ENCODE measurements around the gene SYNGR3. TPM values are rescaled to one million over a fixed set of nuclear protein-coding genes. Genes with fewer than 3 reads are reported as not detected.

SYNGR3 gene
- total RNA-seq, 1 experiment from 2014 or later: 11.9 TPM

DNA sequence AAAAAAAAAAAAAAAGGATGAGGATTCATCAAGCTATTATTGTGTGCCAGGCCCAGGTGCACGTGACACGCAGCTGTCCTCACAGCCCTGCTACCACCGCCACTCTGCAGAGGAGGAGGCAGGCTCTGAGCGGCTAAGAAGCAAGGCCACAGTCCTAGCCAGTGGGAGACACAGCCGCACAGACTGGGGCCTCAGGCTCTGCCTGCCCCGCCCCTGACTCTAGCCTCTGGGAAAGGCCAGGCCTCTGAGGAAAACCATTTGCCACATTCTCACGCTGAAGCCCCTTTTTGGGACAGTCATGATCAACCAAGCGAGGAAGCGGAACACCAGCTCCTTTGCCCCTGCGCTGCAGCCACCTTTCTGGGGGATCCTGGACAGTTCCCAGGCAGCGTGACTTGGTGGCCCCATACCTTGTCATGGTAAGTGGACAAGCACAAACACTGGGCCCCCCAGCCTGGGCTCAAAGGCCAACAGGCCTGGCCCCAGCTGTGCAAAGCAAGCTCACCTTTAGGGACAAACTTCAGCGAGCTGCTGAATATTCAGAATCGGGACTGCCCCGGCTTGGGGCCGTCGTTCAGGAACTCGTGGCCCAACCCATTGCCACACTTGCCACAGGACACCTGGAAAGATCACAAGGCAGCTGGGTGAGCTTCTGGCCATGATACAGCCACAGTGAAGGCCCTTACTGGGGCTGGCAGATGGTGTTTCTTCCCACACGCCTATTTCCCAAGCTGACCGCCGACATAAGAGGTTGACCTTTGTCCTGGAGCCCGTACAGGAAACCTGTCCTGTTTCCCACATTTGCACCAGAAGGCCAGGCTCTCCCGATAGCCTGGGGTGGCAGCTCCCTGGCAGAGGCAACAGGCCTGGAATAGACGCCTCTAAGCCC is 49.3 kb upstream of the SYNGR3 start:
- no peaks in the 10 kb centered on the region for H3K9me3 ChIP-seq (ENCODE audit: control insufficient read depth, low read depth, low read length)
- H3K56ac ChIP-seq (ENCODE audit: insufficient read length, low read depth, low read length): no peak overlapping the region
- no peak overlapping the region for H2BK20ac ChIP-seq (ENCODE audit: low read depth, low read length, poor library complexity, severe bottlenecking)
- no peak overlapping the region for H2BK5ac ChIP-seq (ENCODE audit: insufficient read length, low read length)
- H3K36me3 Mint-ChIP-seq (ENCODE audit: insufficient read depth in 1 of 3, low read depth in 3 of 3): peaks cover 10 to 28% (median 17%) of the 10 kb centered on the region in 3 experiments; a peak in 6 of 7 replicates
- H3K23me2 ChIP-seq (ENCODE audit: insufficient read length, low read depth, low read length, poor library complexity, severe bottlenecking): peaks cover 7% of the 10 kb centered on the region
- DNase-seq: no peak
- H3K79me1 ChIP-seq (ENCODE audit: insufficient read depth, low read depth, low read length, poor library complexity, severe bottlenecking): no peaks in the 10 kb centered on the region
- no peak for TF ChIP-seq CTCF (conservative IDR thresholded peaks at IDR 0.05)
- H2AK5ac ChIP-seq (ENCODE audit: insufficient read length, low read length): no peak overlapping the region
- H3K23ac ChIP-seq (ENCODE audit: insufficient read length, low read depth, low read length): no peak overlapping the region
- no peak overlapping the region for H4K5ac ChIP-seq (ENCODE audit: insufficient read length, low read depth, low read length)
- H3K14ac ChIP-seq (ENCODE audit: insufficient read depth, low read length): no peak overlapping the region
- H4K20me1 ChIP-seq (ENCODE audit: control insufficient read depth, insufficient read depth, insufficient read length): no peaks in the 10 kb centered on the region
- no peak overlapping the region for H2BK12ac ChIP-seq (ENCODE audit: insufficient read length, low read depth, low read length)
- no peak overlapping the region for H2AFZ ChIP-seq (ENCODE audit: low read length)
- no peaks in the 10 kb centered on the region for H3K79me2 ChIP-seq (ENCODE audit: insufficient read depth, low read length)
- no peak overlapping the region for H4K8ac ChIP-seq (replicated peaks; ENCODE audit: insufficient read length, low read depth, low read length)
- H2BK120ac ChIP-seq (ENCODE audit: low read depth, low read length, poor library complexity, severe bottlenecking): no peak overlapping the region
- H3K4me1 ChIP-seq (ENCODE audit: insufficient read depth, low read length): peaks cover 4% of the 10 kb centered on the region; the same call in 1 of the 2 replicates
- no peaks in the 10 kb centered on the region for H3K27me3 ChIP-seq (ENCODE audit: insufficient read depth, low read length)
- H3K9me3 Mint-ChIP-seq: no peaks in the 10 kb centered on the region
- no CpG with 5 or more reads among the region's 23 CpGs for WGBS (ENCODE audit: extremely low coverage, insufficient read length, low lambda C conversion rate)
- H3K4me3 Mint-ChIP-seq: no peak overlapping the region
- H3K18ac ChIP-seq (ENCODE audit: insufficient read length, low read depth, low read length): no peak overlapping the region
- H3K9ac ChIP-seq (ENCODE audit: extremely low read depth, insufficient read length, low read length): no peak overlapping the region
- no peak overlapping the region for H3K4me2 ChIP-seq (ENCODE audit: insufficient read depth, insufficient read length, low read length)
- H3K27ac Mint-ChIP-seq: no peak overlapping the region
- no peak overlapping the region for H2BK15ac ChIP-seq (ENCODE audit: low read depth, low read length)
- no peaks in the 10 kb centered on the region; the same call in 1 of the 2 replicates for H3K27me3 Mint-ChIP-seq (ENCODE audit: low read depth)
- peaks cover 15 to 23% of the 10 kb centered on the region in 2 experiments for H3K4me1 Mint-ChIP-seq
- no peak overlapping the region for H3K27ac ChIP-seq (ENCODE audit: insufficient read length, low read depth, low read length)
- no peak overlapping the region for H3K4ac ChIP-seq (ENCODE audit: low read depth, low read length)
- H4K91ac ChIP-seq (ENCODE audit: insufficient read length, low read depth, low read length): no peak overlapping the region
- no peak overlapping the region for H3T11ph ChIP-seq (ENCODE audit: low read length)
